Measurements from ENCODE around the gene HDC.

HDC gene, protein sequence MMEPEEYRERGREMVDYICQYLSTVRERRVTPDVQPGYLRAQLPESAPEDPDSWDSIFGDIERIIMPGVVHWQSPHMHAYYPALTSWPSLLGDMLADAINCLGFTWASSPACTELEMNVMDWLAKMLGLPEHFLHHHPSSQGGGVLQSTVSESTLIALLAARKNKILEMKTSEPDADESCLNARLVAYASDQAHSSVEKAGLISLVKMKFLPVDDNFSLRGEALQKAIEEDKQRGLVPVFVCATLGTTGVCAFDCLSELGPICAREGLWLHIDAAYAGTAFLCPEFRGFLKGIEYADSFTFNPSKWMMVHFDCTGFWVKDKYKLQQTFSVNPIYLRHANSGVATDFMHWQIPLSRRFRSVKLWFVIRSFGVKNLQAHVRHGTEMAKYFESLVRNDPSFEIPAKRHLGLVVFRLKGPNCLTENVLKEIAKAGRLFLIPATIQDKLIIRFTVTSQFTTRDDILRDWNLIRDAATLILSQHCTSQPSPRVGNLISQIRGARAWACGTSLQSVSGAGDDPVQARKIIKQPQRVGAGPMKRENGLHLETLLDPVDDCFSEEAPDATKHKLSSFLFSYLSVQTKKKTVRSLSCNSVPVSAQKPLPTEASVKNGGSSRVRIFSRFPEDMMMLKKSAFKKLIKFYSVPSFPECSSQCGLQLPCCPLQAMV

DNA sequence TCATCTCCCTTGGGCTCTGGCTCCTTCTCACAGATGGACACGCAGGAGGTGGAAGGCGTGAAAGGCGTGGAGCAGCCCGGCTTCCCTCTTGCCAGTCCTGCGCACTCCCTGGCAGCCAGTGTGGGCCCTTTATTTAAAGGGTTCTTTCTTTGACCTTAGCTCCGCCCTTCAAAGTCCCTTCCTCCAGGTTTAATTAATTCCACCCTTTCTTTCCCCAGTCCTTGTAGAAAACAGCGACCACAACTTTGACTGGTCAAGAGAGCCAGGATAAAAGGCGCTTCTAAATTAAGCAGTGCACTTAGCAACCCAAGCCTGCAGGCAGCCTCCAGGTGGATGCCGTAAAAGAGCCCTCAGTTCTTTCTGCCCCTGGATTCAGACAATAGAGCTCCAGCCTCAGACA is at the start of gene HDC:
TSS of gene HDC (minus strand) at position 107 of the 400 bp plus-strand sequence. CDS start at position 4, 103 bp downstream.
- no peak for DNase-seq (ENCODE audit: low read depth in 2 of 3, low spot score in 2 of 3)

DNA sequence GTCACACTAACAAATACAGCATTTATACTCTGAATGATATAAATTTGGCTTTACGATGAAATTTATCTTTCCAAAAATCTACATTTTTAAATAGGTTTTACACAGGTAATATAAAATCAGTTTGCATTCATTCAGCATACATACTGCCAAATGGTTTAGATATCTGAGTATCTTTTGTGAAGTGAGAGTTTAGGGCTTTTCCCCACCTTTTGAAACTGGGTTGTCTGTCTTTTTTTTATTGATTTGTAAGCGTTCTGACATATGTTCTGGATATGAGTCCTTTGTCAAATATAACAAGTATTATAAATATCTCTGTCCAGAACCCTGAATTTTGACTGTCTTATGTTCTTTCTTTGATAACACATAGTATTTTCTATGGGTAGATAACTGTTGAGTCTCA is 47.1 kb upstream of the HDC start:
- DNase-seq (ENCODE audit: low read depth in 2 of 3, low spot score in 2 of 3): no peak

DNA sequence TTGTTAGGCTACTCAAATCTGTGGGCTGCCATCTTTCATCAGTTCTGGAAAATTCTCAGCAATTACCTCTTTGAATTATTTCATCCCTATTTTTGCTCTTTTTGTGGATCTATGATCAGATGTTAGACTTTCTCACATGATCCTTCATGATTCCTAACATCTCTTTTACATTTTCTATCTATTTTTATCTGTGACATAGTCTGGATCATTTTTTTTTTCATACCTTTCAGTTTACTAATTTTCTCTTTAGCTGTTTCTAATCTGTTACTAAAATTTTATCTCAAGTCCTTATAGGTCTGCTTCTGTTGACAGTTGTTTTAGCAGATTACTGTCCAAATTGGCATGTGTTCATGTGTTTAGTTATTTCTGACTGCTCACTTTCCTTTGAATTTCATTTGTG is 42.3 kb upstream of the HDC start:
- no peak for DNase-seq (ENCODE audit: low read depth in 2 of 3, low spot score in 2 of 3)

DNA sequence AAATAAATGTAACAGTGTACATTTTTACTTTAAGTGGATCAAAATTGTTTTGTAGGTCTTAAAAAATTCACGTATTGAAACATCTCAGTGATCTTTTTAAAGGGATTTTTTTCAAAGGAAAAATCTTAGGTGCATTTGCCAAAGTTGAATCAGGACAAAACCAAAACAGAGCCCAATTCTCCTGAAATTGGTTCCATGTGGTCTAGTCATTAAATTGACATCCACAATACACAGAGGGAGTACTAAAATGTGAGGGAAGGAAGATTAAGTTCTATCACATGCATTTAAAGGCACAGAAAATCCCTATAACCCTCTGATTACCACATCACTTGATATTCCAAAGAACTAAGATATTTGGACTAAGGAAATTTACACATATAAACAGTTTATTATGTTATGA is 39.3 kb upstream of the HDC start:
- DNase-seq (ENCODE audit: low read depth in 2 of 3, low spot score in 2 of 3): no peak

DNA sequence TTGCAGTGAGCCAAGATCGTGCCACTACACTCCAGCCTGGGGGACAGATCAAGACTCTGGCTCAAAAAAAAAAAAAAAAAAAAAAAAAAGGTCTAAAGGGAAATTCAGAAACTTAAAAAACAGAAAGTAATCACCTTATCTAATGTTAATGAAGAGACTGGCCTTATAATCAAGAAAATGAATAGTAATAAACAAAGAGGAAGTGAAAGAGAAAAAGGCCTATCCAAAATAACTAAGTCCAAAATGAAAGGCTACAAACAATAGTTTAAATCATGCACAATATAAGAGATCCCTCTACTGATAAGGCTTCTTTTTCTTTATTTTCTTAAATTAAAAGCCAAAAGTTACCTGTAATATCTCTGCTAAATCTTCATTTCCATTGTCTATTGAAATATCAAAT is 37.1 kb upstream of the HDC start:
- DNase-seq (ENCODE audit: low read depth in 2 of 3, low spot score in 2 of 3): no peak

DNA sequence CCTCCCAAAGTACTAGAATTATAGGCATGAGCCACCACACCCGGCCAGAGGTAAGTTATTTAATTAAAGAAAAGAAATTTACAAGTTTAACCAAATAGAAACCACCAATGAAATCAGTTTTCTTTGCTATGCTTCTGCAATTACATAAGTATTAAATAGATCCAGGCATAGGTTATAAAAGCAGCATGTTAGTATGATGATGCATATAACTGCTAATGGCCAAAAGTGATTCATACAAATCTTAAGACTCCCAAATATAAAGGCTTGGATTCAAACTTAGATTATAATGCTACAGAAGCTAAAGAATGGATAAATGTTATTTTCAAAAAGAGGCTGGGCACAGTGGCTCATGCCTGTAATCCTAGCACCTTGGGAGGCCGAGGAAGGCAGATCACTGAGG is 32.8 kb upstream of the HDC start:
- DNase-seq (ENCODE audit: low read depth in 2 of 3, low spot score in 2 of 3): no peak

DNA sequence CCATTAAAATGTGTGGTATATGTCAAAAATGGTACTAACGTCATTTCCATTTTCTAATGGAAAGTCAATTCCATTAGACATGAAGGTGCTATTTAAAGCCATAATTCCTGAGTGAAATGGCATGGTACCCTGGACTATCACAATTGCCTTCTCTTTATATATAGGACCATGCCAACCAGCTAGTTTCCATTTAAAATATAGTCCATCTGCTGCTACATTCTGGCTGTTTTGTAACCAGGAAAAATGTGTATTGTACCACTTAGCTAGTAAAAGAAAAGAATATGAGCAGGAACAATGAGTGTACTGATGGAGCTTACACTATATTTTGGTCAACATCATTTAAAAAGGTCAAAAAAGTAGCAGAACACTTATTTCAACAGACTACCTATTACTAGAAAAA is 30.4 kb upstream of the HDC start:
- DNase-seq (ENCODE audit: low read depth in 2 of 3, low spot score in 2 of 3): no peak

DNA sequence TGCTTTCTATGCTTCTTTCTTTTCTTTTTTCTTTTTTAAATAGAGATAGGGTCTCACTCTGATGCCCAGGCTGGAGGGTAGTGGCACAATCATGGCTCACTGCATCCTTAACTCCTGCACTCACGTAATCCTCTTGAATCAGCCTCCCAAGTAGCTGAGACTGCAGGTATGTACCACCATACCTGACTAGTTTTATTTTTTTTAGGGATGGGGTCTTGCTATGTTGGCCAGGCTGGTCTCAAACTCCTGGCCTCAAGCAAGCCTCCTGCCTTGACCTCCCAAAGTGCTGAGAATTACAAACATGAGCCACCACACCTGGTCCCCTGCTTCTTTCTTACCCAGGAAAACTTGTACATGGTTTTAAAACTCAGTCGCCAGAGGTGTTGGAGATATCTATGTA is 24.2 kb upstream of the HDC start:
- DNase-seq (ENCODE audit: low read depth in 2 of 3, low spot score in 2 of 3): no peak

DNA sequence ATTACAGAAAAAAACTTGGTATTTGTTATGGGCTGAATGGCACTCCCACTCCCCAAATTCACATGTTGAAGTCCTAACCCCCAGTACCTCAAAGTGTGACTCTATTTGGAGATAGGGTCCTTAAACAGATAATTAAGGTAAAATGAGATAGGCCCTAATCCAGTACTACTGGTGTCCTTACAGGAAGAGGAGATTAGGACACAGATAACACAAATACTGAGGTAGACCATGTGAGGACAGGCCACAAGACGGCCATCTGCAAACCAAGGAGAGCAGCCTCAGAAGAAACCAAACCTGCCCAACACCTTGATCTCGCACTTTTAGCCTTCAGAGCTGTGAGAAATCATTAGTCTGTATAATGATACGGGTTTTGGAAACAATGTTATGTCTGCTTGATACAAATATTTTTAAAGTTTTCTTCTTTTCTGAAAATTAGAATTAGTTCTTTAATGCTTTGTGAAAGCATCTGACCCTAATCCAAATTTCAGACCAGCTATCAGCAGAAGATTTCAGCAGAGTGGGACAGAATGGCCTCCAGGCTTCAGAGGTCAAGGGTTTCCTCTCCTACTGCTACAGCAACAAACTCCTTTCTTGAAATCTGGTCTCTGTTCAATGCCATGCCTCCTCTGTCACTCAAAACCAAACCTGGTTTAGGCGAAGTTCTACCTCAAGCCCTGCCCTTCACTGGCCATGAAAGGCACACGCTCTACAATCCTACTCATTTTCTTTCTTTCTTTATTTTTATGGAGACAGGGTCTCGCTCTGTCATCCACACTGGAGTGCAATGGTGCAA is 22.0 kb upstream of the HDC start:
- no peak for DNase-seq (ENCODE audit: low read depth in 2 of 3, low spot score in 2 of 3)

DNA sequence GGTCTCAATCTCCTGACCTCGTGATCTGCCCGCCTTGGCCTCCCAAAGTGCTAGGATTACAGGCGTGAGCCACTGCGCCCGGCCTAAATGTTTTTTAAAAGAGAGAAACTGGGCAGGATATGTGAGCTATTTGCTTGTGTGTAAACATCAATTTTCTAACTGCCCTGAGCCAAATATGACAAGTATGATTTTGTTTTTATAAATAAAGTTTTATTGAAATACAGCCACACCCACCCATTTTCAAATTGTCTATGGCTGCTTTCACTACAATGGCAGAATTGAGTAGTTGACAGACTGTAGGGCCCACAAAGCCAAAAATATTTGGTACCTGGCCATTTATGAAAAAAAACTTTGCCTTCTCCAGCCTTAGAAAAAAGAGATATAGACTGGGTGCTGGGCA is 15.9 kb upstream of the HDC start:
- no peak for DNase-seq (ENCODE audit: low read depth in 2 of 3, low spot score in 2 of 3)

DNA sequence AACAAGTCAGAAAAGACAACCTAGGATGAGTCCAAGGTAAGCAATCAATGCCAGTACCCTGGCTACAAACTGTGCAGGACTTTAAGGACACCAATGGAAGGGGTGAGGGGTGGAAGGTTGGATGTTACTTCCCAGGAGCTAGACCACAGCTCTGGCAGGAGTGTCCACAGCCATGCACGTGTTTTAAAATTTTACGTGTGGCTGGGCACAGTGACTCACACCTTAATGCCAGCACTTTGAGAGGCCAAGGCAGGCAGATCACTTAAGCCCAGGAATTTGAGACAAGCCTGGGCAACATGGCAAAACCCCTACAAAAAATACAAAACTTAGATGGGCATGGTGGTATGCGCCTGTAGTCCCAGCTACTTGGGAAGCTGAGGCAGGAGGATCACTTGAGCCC is 14.7 kb upstream of the HDC start:
- no peak for DNase-seq (ENCODE audit: low read depth in 2 of 3, low spot score in 2 of 3)

DNA sequence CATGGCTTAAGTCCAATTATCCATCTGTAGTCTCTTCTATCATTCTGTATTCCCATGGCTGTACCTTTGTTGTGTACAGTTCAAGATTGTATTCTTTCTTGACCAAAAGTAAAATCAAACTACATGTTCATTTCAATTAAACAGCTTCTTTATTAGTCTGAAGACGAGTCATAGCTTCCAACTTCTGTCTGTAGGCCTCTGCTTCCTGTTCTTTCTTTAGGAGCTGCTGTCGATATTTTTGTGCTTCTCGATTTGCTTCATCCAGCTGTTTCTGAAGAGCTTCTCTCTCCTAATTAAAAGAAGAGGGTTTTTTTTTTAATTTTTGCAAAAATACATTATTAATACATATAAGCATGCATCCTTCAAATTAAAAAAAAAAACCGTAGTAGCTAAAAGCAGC is 13.0 kb upstream of the HDC start:
- DNase-seq (ENCODE audit: low read depth in 2 of 3, low spot score in 2 of 3): no peak

DNA sequence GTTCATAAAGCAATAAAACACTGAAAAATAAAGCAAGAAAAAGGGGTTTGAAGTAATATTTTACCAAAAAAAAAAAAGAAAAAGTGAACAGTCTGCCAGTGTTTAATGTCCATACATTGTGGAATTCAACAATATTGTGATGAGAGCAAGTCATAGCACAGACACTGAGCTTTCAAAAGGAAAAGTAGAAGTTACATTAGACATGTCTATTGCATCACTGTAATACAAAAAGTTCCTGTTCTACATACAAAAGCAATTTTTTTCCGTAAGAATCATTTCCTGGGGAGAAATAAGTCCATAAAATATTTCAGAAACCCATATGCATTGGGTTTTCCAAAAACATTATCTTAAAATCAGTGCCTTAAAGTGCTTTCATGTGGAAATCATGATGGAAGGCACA is 11.8 kb upstream of the HDC start:
- no peak for DNase-seq (ENCODE audit: low read depth in 2 of 3, low spot score in 2 of 3)

DNA sequence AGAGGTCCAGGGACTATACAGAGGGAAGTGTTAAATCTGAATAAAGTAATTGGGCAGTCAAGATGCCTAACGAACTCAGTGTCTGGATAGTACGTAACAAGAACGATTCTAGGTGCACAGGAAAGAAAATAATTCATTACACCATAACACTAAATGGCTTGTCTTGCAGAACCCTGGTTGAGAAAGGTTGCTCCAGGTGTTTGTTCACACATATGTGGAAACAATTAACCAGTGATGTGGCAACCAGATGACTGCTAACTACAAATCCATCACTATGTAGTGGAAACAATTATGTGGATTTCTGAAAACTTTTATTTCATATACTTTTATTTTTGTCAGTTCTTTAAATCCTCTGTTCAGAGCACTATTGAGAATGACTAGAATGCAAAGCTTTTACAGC is 10.4 kb upstream of the HDC start:
- DNase-seq (ENCODE audit: low read depth in 2 of 3, low spot score in 2 of 3): no peak

DNA sequence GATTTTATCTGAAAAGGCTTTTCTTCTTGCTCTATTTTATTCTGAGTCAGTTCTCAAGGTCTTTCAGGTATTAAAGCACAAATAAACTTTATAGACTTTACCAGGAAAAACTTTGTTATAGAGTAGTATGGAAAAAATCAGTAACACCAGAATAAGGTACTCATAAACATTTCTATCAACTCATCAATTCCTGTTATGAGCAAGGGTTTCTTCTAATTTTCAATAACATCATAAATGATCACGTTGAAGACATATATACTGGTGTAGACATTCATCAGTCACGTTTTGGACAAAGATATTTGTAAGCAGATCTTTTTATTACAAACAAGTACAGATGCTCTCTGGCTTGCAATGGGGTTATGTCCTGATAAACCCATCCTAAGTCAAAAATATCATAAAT is 9.6 kb upstream of the HDC start:
- no peak for DNase-seq (ENCODE audit: low read depth in 2 of 3, low spot score in 2 of 3)

DNA sequence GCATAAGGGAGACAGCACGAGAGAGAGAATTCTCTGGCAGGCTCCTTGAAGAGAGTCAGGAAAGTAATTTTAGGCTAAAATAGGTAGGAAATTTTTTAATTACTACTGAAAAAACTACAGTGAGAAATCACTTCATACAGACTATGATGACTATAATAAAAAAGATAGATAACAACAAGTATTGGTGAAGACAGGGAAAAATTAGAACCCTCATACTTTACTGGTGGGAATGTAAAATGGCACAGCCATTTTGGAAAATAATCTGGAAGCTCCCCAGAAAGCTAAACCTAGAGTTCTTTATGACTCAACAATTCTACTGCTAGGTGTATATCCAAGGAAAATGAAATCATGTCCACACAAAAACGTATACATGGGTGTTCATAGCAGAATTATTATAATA is 2.1 kb upstream of the HDC start:
- DNase-seq (ENCODE audit: low read depth in 2 of 3, low spot score in 2 of 3): no peak

DNA sequence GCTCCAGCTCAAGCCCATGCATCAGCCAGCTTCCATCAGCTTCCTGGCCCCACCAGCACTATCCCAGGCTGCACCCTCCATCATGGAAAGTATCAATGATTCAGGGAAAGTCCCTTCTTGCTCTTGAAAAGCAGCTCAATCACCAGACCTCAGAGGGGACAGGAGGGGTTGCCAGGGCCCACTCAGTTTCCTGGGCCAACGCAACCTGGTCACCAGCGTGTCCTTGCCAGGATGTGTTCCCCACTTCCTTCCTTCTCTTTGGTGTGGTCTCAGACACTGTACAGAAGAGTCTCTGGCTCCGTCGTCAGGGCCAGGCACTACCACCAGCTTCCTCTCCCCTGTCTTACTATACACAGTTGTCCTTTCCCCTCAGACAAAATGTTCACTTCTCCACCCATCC is 3.0 kb downstream of the HDC start:
- peak in 2 of 3 experiments; percentile 23 to 52 for DNase-seq (ENCODE audit: low read depth in 2 of 3, low spot score in 2 of 3)

DNA sequence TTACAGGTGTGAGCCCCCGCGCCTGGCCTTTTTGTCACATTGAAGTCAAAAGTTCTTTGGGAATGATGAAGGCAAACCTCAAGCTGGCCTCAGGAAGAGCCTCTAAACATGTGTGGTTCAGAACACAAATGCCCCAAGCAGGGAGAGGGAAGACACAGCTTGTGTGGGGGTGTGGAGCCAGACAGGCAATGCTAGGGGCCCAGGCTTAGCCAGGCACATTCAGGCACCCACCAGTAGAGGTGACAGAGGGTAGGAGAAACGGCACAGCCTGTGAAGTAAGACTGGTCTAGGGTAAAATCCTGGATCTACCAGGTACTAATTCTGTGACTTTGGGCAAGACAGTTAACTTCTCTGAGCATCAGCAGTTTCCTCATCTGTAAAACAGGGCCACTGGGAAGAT is 3.5 kb downstream of the HDC start:
- DNase-seq (ENCODE audit: low read depth in 2 of 3, low spot score in 2 of 3): no peak

DNA sequence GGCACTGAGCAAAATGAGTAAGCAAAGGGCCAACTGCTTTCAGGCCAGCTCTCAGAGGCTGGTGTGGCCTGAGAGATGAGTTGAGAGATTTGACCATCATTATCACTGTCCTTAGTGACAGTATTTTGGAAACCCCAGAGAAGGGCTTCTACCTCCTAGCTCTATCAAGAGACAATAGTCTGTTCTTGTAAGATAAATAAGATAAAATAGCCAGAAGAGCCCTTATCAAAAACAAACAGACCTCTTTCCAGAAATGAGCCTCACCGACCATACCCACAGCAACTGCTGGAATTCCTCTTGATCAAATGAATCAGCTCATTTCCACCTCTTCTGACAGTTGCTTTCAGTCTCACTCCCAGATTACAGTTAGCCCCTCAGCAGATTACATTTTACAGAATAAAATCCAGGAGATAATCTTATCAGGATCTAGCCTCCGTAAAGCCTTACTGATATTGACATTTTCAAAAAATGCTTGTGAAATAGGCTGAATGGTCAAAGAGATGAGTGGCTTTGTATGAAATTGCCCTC is 4.5 kb downstream of the HDC start:
- no peak for DNase-seq (ENCODE audit: low read depth in 2 of 3, low spot score in 2 of 3)

DNA sequence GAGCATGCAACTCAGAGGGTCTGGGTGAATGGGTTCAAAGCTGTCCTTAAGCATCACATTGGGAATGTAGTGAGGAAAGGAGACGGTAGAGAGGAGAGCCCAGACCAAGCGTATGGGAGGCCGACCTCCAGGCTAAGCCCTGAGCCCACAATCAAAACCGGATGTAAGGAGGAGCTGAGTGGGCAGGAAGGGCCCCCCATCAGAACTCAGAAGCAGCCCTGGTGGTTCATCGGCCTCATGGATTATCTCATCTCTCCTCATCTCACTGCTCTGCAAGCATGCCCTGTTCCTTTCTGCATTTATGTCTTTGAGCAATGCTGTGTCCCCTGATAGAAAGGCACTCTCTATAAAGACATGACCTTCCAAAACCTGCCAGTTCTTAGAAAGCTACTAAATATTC is 6.2 kb downstream of the HDC start:
- no peak for DNase-seq (ENCODE audit: low read depth in 2 of 3, low spot score in 2 of 3)

DNA sequence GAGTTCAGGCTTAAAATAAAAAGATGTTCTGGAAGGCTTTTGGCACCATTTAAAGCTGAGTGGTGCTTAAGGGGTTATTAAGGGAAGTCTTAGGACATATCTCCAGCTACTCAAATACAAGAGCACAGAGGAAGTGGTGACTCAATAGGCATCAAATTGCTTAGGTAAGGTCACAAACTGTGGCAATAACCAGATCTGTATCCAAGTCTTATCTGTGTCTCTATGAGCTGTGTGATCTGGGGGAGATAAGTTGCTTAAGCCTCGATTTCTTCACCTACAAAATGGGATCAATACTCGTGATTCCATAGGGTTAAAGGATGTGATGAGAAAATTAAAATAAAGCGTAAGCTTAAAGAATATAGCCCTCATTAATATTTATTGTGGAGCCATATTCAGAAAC is 7.6 kb downstream of the HDC start:
- DNase-seq (ENCODE audit: low read depth in 2 of 3, low spot score in 2 of 3): no peak

DNA sequence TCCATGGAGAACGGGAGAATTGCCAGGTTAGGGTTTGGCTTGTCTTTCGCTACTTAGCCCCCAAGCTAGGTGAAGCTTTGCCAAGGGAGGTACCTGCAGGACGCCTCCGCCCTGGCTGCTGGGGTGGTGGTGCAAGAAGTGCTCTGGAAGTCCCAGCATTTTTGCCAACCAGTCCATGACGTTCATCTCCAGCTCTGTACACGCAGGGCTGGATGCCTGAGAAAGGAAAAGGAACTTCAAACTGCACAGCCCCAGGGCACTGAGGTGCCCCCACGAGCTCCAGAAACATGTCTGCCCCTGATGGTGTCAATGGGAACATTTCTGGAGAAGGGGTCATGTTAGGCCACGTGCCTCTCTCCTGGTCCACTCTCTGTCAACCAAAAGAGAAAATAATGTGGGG is 8.2 kb downstream of the HDC start:
- DNase-seq (ENCODE audit: low read depth in 2 of 3, low spot score in 2 of 3): no peak

Data from activated CD8-positive, alpha-beta memory T cell treated with anti-CD3 and anti-CD28 coated beads for 48 hours (primary cell).